Measurements from ENCODE around the gene FGD5. TPM values are rescaled to one million over a fixed set of nuclear protein-coding genes. Genes with fewer than 3 reads are reported as not detected.

FGD5 gene, protein sequence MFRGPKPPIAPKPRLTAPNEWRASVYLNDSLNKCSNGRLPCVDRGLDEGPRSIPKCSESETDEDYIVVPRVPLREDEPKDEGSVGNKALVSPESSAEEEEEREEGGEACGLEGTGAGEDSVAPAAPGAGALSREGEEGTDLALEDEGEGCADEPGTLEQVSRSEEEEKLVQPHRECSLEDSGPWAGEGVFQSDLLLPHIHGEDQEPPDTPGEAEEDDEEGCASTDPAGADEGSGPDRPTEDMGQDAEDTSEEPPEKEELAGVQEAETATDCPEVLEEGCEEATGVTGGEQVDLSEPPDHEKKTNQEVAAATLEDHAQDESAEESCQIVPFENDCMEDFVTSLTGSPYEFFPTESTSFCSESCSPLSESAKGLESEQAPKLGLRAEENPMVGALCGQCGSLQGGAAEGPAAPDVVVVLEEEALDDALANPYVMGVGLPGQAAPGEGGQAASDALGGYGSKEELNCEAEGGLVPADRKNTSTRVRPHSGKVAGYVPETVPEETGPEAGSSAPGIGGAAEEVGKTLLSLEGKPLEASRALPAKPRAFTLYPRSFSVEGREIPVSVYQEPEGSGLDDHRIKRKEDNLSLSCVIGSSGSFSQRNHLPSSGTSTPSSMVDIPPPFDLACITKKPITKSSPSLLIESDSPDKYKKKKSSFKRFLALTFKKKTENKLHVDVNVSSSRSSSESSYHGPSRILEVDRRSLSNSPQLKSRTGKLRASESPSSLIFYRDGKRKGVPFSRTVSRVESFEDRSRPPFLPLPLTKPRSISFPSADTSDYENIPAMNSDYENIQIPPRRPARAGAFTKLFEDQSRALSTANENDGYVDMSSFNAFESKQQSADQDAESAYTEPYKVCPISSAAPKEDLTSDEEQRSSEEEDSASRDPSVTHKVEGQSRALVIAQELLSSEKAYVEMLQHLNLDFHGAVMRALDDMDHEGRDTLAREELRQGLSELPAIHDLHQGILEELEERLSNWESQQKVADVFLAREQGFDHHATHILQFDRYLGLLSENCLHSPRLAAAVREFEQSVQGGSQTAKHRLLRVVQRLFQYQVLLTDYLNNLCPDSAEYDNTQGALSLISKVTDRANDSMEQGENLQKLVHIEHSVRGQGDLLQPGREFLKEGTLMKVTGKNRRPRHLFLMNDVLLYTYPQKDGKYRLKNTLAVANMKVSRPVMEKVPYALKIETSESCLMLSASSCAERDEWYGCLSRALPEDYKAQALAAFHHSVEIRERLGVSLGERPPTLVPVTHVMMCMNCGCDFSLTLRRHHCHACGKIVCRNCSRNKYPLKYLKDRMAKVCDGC (N-terminal part only)
- total RNA-seq (2014; rRNA removed; shearing (Covaris generic)), result not detected in 2 replicates

DNA sequence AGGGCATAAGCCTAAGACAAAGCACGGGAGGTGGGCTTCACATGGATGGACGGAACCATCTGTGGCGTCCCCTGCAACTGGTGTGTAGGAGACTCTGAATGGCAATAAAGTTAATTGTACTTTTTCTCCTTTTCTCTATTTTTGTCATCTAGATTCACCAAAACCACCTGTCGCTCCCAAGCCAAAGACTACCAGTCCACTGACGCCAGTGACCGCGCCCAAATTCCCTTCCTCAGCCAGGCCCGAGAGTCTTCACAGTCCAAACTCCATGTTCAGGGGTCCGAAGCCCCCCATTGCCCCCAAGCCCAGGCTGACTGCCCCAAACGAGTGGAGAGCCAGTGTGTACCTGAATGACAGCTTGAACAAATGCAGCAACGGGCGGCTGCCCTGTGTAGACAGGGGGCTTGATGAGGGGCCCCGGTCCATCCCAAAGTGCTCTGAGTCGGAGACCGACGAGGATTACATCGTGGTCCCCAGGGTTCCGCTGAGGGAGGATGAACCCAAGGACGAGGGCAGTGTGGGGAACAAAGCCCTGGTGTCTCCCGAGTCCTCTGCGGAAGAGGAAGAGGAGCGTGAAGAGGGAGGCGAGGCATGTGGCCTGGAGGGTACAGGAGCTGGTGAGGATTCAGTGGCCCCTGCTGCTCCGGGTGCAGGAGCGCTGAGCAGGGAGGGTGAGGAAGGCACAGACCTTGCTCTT, at the start of gene FGD5:
FGD5 (plus strand) TSS at position 159 of the 697 bp plus-strand sequence; CDS start at position 269, 110 bp downstream.
- no peak for DNase-seq (ENCODE audit: low spot score)

- no peak for DNase-seq (ENCODE audit: low spot score)
Observed at GRCh38 chr3:14769544-14770325, 49.0 kb upstream of the FGD5 start.

DNA sequence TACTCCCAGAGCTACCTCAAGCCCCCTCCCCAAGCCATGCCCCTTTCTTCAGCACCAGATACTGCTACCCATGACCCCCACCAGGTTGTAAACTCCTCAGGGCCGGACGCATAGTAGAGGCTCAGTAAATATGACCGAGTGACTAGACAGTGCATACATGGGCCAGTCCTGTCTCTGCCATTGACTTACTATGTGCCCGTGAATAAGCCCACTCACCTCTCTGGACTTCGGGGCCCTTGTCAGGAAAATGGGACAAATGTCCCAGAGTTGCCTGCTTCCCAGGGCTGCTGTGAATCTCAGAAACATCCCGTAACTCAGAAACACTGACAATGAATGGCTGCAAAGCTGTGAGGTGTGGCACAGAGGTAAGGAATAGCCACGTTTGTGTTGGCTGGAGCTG, 48.2 kb upstream of the FGD5 start:
- DNase-seq (ENCODE audit: low spot score), result no peak

DNA sequence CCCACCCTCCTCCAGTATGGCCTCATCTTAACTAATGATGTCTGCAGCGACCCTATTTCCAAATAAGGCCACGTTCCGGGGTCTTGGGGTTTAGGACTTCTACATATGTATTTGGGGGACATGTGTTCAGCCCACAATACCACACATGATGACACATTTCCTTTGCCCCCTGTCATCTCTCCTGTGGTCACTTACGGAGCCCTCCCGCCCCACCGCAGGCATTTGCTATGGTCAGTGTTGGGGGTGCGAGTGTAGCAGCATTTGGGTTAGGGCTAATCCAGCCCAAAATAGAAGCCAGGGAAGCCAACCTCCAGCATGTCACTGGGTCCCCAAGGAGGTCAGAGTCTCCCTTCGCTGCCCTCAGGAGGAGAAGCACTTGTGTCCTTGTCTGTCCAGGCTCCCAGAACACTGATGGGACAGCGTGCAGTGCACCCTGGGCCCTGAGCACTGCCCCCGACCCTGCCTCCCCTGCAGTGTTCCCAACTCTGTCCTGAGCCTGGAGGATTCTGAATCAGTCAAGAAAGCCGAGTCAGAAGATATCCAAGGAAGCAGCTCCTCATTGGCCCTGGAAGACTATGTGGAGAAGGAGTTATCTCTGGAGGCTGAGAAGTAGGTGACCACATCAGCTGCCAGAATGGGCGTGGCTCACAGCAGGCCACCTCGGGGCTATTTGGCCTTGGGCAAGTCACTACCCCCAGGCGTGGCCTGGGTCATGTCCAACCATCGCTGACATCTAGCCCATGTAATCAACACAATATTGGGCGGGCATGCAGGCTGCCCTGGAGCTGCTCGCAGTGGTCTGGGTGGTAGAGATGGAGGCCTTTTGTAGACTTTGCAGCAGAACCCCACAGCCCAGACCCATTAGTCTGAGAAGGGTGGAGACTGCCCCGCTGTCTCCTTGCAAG, 46.9 kb upstream of the FGD5 start:
- DNase-seq (ENCODE audit: low spot score), result no peak

DNA sequence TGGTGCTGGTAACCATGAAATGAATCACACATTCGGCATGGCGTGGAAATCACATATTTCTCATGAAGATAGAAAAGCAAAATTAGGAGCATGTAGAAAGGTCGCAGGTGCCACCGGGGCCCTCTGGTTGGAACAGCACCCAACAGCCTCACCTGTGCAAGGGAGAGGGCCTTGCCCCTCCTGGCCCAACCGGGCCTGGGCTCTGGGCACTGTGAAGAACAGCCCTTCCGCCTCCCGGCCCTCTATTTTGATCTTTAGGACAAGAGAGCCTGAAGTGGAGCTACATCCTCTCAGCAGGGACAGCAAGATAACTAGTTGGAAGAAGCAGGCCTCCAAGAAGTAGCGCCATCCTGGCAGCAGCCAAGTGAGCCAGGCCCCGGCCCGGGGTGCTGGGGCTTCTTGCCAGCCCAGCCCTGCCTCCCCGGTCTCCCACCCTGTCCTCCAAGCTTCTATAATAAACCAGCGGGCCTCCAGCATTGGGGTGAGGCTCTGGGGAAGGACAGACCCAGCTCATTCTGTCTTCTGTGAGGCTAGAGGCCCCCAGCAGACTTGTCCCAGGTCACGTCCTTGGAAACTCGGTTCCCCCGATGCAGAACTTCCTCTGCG, 46.1 kb upstream of the FGD5 start:
- DNase-seq (ENCODE audit: low spot score), result no peak

- no peak for DNase-seq (ENCODE audit: low spot score)
Observed at GRCh38 chr3:14773281-14773680, 45.5 kb upstream of the FGD5 start.

- no peak for DNase-seq (ENCODE audit: low spot score)
Observed at GRCh38 chr3:14773691-14774128, 45.1 kb upstream of the FGD5 start.

DNA sequence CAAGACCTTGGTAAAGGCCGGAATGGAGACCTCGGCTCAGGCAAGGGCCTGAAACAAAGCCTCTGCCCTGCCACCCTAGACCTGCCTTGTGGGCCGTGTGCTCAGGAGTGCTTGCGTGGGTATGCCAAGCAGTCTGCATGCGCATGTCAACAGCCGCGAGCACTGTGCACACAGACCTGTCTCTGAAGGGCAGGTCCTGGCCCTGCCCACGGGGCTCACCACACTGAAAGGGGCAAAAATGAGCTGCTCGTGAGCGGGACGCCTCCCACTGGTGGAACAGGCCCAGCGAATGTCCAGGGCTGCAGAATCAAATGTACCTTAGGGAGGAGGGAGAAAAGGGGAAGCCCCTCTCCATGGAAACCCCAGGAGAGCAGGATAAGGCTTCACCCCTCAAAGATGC, 44.3 kb upstream of the FGD5 start:
- no peak for DNase-seq (ENCODE audit: low spot score)

DNA sequence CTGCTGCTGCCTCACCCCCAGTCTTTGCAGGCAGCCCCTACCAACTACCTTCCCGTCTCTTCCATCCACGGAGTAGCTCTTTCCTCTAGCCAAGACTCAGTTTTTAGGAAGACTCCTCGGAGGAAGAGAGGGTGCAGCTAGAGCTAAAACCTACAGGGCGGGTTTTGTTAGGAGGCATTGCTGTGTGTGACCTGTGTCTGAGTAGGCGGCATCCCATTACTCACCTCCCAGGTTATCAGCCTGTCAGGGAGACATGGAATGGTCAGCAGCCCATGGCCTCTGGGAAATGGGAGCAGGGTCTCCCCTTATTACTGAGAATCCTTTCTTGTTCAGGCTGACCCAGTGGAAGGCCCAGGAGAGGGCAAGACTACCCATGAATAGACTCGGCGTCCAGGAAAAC, 43.8 kb upstream of the FGD5 start:
- no peak for DNase-seq (ENCODE audit: low spot score)

DNA sequence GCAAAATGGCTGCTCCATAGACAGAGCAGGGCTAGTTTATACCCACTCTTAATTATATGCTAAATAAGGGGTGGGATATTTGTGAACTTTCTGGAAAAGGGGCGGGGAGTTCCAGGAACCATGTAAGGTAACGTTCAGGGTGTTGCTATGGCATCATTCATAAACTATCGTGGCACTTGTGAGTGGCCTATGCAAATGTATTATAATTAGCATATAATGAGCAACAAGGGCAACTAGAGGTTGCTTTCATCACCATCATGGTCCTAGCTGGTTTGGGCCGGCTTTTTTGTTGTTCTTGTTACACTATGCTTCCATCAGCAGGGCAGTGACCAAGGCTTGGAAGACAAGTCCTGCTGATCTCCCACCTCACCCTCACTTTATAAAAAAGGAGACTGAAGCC, 43.2 kb upstream of the FGD5 start:
- DNase-seq (ENCODE audit: low spot score), result no peak

DNA sequence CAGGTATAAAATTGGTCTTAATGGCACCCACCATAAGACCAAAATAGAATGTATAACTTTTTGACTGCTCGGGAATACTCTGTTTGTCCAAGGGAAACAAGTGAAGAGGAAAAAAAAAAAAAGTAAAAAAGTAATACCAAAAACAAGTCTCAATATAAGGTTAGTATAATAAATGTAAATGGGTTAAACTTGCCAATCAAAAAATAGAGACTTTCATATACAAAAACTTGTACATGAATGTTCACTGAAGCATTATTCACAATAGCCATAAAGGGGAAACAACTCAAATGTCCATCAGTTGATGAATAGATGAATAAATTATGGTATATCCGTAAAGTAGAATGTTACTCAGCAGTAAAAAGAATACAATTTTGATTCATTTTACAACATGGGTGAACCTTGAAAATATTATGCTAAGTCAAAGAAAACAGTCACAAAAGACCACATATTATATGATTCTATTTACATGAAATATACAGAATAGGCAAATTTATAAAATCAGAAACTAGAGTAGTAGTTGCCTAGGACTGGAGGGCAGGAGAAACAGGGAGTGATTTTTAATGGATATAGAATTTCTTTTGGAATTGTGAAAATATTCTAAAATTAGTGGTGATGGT, 39.6 kb upstream of the FGD5 start:
- DNase-seq (ENCODE audit: low spot score), result no peak

DNA sequence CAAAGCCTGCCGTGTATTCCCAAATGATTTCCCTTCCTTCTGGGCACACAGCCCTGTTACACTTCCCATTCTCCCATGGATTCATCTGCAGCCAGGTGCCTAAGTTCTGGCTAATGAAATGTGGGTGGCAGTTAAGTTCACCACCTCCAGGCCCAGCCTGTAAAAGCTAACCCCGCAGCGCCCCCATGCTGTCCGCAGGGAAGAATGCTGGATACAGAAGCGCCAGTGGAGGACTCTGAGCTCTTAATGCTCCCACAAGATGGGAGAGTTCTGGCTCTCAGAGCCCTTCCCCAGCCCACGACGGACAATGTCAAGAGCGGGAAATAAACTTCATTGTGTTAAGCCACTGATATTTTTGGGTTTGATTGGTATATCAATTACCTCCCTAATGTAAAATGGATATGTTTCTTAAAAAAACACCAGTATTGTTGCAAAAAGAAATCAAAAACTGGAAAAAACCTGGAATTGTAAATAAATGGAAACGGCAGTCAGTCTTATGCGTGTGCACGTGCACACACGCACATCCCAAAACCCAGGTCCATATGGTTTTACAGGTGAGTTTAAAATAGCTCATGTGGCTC, 37.7 kb upstream of the FGD5 start:
- DNase-seq (ENCODE audit: low spot score), result peak; percentile 54

DNA sequence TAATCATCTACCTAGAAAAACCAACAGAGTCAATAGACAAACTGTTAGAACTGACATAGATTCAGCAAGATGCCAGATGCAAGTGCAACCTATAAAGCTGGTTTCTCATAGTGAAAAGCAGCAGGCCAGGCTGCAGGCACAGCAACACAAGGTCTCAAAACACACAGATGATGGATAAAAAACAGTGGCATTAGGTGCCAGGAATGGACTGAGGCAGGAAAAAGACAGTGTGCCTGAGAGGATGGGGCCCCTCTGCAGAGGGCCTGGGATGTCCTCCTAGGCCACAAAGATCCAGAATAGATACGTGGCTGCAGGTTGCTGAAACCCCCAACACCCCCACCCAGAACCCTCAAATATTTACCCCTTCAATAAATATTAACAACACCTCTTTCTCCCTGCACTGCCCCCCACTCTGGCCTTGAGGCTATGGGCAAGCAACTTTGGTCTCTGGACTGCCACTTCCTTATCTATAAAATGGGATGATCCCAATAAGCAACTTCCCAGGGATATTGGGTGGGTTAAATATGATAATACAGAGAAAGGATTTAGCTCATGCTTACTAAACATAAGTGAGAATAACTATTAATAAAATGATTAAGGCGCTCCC, 35.2 kb upstream of the FGD5 start:
- DNase-seq (ENCODE audit: low spot score), result no peak

- no peak for DNase-seq (ENCODE audit: low spot score)
Observed at GRCh38 chr3:14784087-14784681, 34.6 kb upstream of the FGD5 start.

- DNase-seq (ENCODE audit: low spot score), result no peak
Observed at GRCh38 chr3:14785207-14786155, 33.3 kb upstream of the FGD5 start.

DNA sequence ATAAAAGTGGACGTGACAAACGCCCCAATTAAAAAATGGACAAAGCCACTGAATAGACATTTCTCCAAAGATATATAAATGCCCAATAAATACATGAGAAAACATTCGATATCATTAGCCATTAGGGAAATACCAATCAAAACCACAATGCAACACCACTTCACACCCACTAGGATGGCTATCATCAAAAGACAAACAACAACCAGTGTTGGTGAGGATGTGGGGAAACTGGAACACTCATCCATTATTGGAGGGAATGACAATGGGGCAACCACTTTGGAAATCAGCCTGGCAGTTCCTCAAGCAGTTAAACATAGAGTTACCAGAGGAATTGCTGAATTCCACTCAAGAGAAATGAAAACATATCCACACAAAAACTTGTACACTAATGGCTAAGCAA, 32.4 kb upstream of the FGD5 start:
- no peak for DNase-seq (ENCODE audit: low spot score)

Data from A172 (cell line).